AG10803 (cell line): ENCODE results near the gene SPRED2.
A peak's percentile ranks its signal among the peaks of the same experiment; 100 is the strongest.

Experiments
- DNase-seq: peaks from one replicate; pipeline ENCODE4 v3.0.0; 2010; ENCODE audit warnings: low read depth
- H3K4me3 ChIP-seq: 2 replicates; pipeline ENCODE4 v1.5.1; 2011; ENCODE audit warnings: mild to moderate bottlenecking, low read length, control low read depth
- CTCF ChIP-seq: conservative IDR thresholded peaks from 2 replicates; pipeline ENCODE4 v1.5.1; 2011; ENCODE audit warnings: mild to moderate bottlenecking, low read length, control low read depth, inconsistent platforms

The SPRED2 gene

GRCh38 chr2:65360441-65360840, 72.0 kb downstream of the SPRED2 start:
- no peak overlapping the region for H3K4me3 ChIP-seq
- TF ChIP-seq CTCF: no peak
- DNase-seq: no peak

- DNase-seq: peak; percentile 57
- no peak overlapping the region for H3K4me3 ChIP-seq
- no peak for TF ChIP-seq CTCF
These were observed 73.6 kb downstream of the SPRED2 start for GRCh38 chr2:65358678-65359400.

- no peak overlapping the region for H3K4me3 ChIP-seq
- DNase-seq: peak; percentile 31
- TF ChIP-seq CTCF: no peak
These were observed 74.5 kb downstream of the SPRED2 start for GRCh38 chr2:65357959-65358294.

GRCh38 chr2:65357095-65357958, 75.1 kb downstream of the SPRED2 start:
- DNase-seq: no peak
- H3K4me3 ChIP-seq: no peak overlapping the region
- TF ChIP-seq CTCF: no peak

GRCh38 chr2:65355186-65355831, 77.1 kb downstream of the SPRED2 start:
- H3K4me3 ChIP-seq: no peak overlapping the region
- peak; percentile 28 for DNase-seq
- no peak for TF ChIP-seq CTCF

GRCh38 chr2:65354773-65355172, 77.6 kb downstream of the SPRED2 start:
- TF ChIP-seq CTCF: no peak
- no peak for DNase-seq

More at GRCh38 chr2:65354773-65355172, 77.6 kb downstream of the SPRED2 start:
- no peak overlapping the region for H3K4me3 ChIP-seq
